Common myeloid progenitor, CD34-positive (primary cell): ENCODE data around the gene CFAP58.

Source experiments
- CTCF ChIA-PET: fragments of 350-600 bp; sonication (Branson Sonifier 250); formaldehyde crosslinking; loops from one replicate; lab custom pipeline; 2021; ENCODE audit warnings: antibody characterized with exemption; lab: Charles Lee
- POLR2A ChIA-PET: fragments of 350-600 bp; sonication (Branson Sonifier 250); formaldehyde crosslinking; loops from one replicate; lab custom pipeline; 2021; ENCODE audit warnings: antibody characterized with exemption; lab: Charles Lee
- DNase-seq, 3 donors: peaks; one replicate each; pipeline versions ENCODE4 v3.0.0 to v3.0.0-alpha.2; 2013
- H3K27ac ChIP-seq, 2 experiments: 1 replicate in 1 of 2; 2 replicates in 1 of 2; pipeline ENCODE4 v1.7.0; 2013; ENCODE audit warnings: inconsistent platforms in 2 of 2, low read length in 2 of 2, mild to moderate bottlenecking in 2 of 2, low read depth in 1 of 2, moderate library complexity in 1 of 2; ENCODE audit not compliant: severe bottlenecking in 2 of 2, insufficient read depth in 1 of 2, poor library complexity in 1 of 2
- H3K27me3 ChIP-seq, 5 experiments: replicated peaks in 2 of 5; 1 replicate in 3 of 5; 2 replicates in 2 of 5; pipeline versions ENCODE4 v1.6.1 to v1.7.0; 2013; ENCODE audit warnings: low read length in 4 of 5, mild to moderate bottlenecking in 2 of 5, moderate library complexity in 2 of 5, inconsistent platforms in 1 of 5; ENCODE audit not compliant: insufficient read depth in 5 of 5, control insufficient read depth in 4 of 5
- H3K36me3 ChIP-seq, 4 experiments: 1 replicate in 2 of 4; 2 replicates in 2 of 4; pipeline versions ENCODE4 v1.6.1 to v1.7.0; 2013; ENCODE audit warnings: low read length in 3 of 4, control low read depth in 1 of 4, mild to moderate bottlenecking in 1 of 4; ENCODE audit not compliant: control insufficient read depth in 4 of 4, insufficient read depth in 4 of 4
- H3K4me1 ChIP-seq, 4 experiments: 1 replicate in 3 of 4; 2 replicates in 1 of 4; pipeline versions ENCODE4 v1.6.1 to v1.7.1; 2013; ENCODE audit warnings: low read length in 3 of 4, mild to moderate bottlenecking in 3 of 4, control low read depth in 1 of 4, inconsistent platforms in 1 of 4, moderate library complexity in 1 of 4; ENCODE audit not compliant: control insufficient read depth in 4 of 4, insufficient read depth in 4 of 4; ENCODE audit errors: control extremely low read depth in 1 of 4
- H3K4me3 ChIP-seq, 7 experiments: 1 replicate in 4 of 7; 2 replicates in 3 of 7; pipeline versions ENCODE4 v1.5.1 to v1.7.0; 2013; ENCODE audit warnings: mild to moderate bottlenecking in 7 of 7, low read length in 6 of 7, moderate library complexity in 6 of 7, inconsistent platforms in 2 of 7, low read depth in 2 of 7, control low read depth in 1 of 7; ENCODE audit not compliant: insufficient read depth in 4 of 7, control insufficient read depth in 1 of 7; ENCODE audit errors: extremely low read depth in 1 of 7
- H3K9me3 ChIP-seq, 5 experiments: 1 replicate in 4 of 5; 2 replicates in 1 of 5; pipeline versions ENCODE4 v1.6.1 to v1.7.1; 2013; ENCODE audit warnings: low read length in 4 of 5, mild to moderate bottlenecking in 2 of 5, inconsistent platforms in 1 of 5, low read depth in 1 of 5, moderate library complexity in 1 of 5; ENCODE audit not compliant: control insufficient read depth in 4 of 5, insufficient read depth in 2 of 5; ENCODE audit errors: control extremely low read depth in 1 of 5
- WGBS: methylation state at CpG from one replicate; pipeline ENCODE4 v1.1.5; 2013; ENCODE audit not compliant: insufficient coverage; 5-methylcytosine and 5-hydroxymethylcytosine counted together

CFAP58 gene

DNA sequence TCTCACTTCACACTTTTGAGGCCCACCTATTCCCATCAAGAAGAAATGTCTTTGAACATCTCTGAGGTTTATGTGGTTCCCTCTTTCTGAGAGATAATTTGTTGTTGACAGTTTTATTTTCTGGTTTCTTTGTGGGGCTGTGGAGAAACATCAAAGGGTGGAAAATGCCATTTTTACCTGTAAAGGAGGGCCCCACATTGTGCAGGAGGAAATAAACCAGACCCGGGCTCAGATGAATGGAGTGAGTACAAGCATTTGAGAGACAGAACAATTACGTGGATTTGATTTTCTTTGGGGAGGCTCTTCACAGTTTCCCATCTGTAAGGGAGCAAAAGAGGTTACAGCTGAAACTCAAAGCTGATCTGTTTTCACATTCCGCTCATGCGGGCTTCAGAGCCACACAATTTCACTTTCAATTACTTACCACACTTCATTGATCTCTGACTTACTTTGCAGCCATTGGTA lies 45.2 kb upstream of the CFAP58 start:
- Histone ChIP-seq H3K9me3 (no peaks in the 10 kb centered on the region), H3K27ac (no peak overlapping the region), H3K4me1 (peaks cover 9 to 27% (median 20%) of the 10 kb centered on the region in 4 experiments), H3K27me3 (no peaks in the 10 kb centered on the region), H3K4me3 (no peak overlapping the region), H3K36me3 (peaks cover 0 to 32% (median 13%) of the 10 kb centered on the region in 4 experiments)
- DNase-seq, result no peak
- ChIA-PET CTCF (interaction anchor here (2.0 to 6.9 kb wide), 6 partner anchors 8 to 40 kb away, joined by 6 to 191 read pairs (median 20); partner anchors contain the start of genes CFAP58 and ITPRIP), POLR2A (no interaction called here)
- 90% methylated on average over 4 of the region's 4 CpGs for WGBS

DNA sequence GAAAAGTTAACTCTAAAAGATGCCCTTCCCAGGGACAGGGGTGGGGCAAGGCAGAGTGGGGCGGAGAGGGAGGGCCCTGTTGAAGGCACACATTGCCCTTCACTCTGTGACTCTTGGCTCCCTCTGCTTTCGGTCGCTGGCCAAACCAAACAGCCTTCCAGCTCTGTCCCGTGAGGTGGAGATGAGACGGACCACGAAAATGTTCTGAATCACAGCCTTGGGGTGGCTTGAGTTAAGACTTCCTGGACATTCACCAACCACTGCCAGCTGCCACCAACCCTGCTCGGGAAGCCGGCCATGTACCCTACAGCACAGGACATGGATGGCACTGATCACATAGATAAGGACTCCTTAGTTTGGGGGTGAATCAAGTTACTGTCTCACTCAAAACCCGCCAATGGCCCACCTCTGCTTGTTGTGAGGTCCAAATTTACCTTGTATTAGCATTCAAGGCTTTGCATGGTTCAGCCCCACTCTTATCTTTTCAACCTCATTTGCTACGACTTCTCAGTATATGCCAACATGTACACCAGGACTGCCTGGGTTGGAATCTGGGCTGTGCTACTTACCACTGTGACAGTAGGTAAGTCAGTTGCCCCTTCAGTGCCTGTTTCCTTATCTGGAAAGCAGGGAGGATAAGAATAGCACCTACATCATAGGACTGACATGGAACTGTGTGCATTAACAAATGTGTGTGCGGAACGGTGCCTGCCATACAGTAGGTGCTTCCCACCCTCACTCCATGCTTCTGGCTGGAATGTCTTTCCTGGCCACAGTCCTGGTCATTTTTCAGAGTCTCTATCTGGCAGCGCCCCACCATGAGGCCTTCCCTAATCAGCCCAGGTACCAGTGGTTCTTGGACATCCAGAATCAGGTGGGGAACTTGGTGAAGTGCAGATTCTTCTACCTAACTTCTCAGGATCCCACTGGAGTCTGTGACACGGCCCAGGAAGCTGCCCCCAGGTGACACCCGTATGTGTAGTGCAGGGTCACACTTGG lies 43.4 kb upstream of the CFAP58 start:
- WGBS, result 93% methylated on average over 12 of the region's 15 CpGs
- H3K4me3 ChIP-seq, result no peak overlapping the region
- CTCF ChIA-PET, result interaction anchor here (1.0 to 8.9 kb wide), 10 partner anchors 5 to 41 kb away, joined by 3 to 75 read pairs (median 5); no protein-coding TSS in a partner anchor
- H3K27me3 ChIP-seq, result no peaks in the 10 kb centered on the region
- H3K4me1 ChIP-seq, result peaks cover 9 to 27% (median 20%) of the 10 kb centered on the region in 4 experiments
- H3K27ac ChIP-seq, result no peak overlapping the region
- POLR2A ChIA-PET, result no interaction called here
- no peak for DNase-seq
- peaks cover 4 to 50% (median 31%) of the 10 kb centered on the region in 4 experiments for H3K36me3 ChIP-seq
- no peaks in the 10 kb centered on the region for H3K9me3 ChIP-seq

DNA sequence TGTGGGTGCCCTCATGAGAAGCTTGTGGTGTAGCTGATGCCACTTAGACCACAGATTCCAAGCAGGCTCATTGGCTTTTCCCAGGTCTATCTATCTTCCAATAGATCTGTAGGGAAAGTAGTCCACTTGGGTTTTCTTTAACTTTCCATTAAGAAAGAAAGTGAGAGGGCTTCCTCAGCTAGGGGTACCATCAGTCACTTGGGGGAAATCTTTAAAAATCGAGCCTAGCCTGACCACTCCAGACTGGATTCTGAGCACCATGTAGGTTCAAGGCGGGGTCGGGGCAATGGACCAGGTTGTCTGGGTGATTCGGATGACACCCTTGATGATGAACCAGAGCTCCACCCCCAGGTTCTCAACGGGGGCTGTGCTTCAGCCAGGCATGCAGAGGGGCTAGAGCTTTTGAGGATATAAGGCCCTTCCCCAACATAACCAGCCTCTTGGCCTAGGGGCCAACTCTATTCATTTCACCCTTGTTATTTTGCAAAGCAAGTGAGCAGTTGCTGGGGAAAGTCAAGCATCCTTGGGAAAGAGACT lies 42.4 kb upstream of the CFAP58 start:
- no peak overlapping the region for H3K4me3 ChIP-seq
- DNase-seq, result no peak
- peaks cover 8 to 22% (median 20%) of the 10 kb centered on the region in 4 experiments for H3K4me1 ChIP-seq
- CTCF ChIA-PET, result interaction anchor here (0.7 to 8.9 kb wide), 16 partner anchors 6 to 42 kb away, joined by 3 to 75 read pairs (median 4); partner anchors contain the start of gene CFAP58
- WGBS, result 86% methylated on average over 1 of the region's 5 CpGs
- no peaks in the 10 kb centered on the region for H3K27me3 ChIP-seq
- no peaks in the 10 kb centered on the region for H3K9me3 ChIP-seq
- POLR2A ChIA-PET, result no interaction called here
- H3K27ac ChIP-seq, result no peak overlapping the region
- H3K36me3 ChIP-seq, result peaks cover 4 to 60% (median 36%) of the 10 kb centered on the region in 4 experiments

DNA sequence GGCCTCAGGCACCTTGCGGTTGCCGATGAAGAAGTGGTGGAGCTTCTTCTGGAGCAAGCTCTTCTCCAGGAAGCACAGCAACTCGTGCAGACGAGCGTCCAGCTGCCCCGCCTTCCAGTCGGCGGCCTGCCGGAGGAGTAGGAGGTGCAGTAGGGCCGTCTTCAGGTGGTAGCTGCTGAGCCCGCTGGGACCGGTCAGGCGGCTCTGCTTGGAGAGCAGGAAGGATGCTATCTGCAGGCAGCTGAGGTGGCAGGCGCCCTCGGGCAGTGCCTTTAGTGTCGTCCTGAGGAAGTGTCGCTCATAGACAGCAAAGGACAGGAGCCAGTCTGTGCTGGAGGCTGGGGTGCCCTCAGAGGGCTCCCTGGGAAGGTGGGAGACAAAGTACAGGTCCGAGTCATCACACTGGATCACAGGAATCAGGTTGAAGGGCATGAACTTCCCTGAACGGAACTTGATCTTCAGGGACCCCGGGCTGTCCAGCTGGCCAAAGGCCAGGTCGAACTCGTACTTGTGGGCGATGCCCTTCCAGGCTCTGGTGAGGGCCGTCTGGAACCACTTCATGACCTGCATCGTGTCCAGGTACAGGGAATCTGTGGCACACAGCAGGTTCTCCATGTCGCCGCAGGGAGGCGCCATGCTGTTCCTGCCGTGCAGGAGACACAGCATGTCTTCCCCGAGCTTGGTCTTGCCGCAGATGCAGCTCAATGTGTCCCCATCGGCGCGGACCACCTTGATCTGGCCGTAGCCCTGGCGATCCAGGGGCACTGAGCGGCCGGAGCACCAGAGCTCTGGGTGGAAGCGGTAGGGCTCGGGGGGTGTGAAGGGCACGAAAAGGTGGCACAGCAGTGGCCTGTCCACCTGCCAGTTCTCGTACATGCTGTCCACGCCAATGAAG lies 38.8 kb upstream of the CFAP58 start:
- Histone ChIP-seq H3K27me3 (no peaks in the 10 kb centered on the region), H3K27ac (no peak overlapping the region), H3K4me3 (no peak overlapping the region), H3K9me3 (no peaks in the 10 kb centered on the region), H3K36me3 (peaks cover 4 to 74% (median 39%) of the 10 kb centered on the region in 4 experiments), H3K4me1 (peaks cover 6 to 33% (median 29%) of the 10 kb centered on the region in 4 experiments)
- WGBS, result 96% methylated on average over 43 of the region's 43 CpGs
- ChIA-PET CTCF (interaction anchor here (0.8 to 8.9 kb wide), 9 partner anchors 7 to 42 kb away, joined by 3 to 75 read pairs (median 5); partner anchors contain the start of gene CFAP58), POLR2A (interaction anchor here (0.6 kb wide), 1 partner anchor 8 kb away, joined by 3 read pairs; no protein-coding TSS in a partner anchor)
- DNase-seq, result no peak

DNA sequence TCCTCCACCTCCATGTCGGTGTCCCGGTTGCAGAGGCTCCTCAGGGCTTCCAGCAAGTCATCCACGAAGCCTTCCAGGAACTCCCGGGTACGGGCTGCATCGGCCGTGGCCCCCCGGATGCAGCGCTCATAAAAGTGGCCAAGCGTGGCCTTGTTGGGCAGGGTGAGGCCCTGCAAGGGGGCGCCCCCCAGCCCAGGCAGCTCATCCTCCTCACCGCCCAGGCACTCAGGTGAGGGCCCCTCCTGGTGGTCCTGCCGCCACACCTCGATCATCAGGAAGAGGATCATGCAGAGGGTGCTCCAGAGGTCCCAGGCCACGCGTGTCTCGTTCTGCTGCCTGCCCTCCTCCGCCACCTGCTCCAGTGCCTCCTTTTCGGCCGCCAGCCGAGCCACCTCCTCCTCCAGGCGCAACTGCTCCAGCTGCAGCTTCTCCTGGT lies 38.1 kb upstream of the CFAP58 start:
- DNase-seq, result no peak
- H3K36me3 ChIP-seq, result peaks cover 4 to 69% (median 38%) of the 10 kb centered on the region in 4 experiments
- no peaks in the 10 kb centered on the region for H3K9me3 ChIP-seq
- H3K4me1 ChIP-seq, result peaks cover 6 to 37% (median 32%) of the 10 kb centered on the region in 4 experiments
- H3K27me3 ChIP-seq, result no peaks in the 10 kb centered on the region
- no peak overlapping the region for H3K27ac ChIP-seq
- ChIA-PET CTCF (interaction anchor here (0.9 to 8.9 kb wide), 7 partner anchors 11 to 42 kb away, joined by 3 to 75 read pairs (median 9); partner anchors contain the start of gene ITPRIP), POLR2A (interaction anchor here (0.6 kb wide), 1 partner anchor 21 kb away, joined by 3 read pairs; no protein-coding TSS in a partner anchor)
- no peak overlapping the region for H3K4me3 ChIP-seq
- WGBS, result 99% methylated on average over 22 of the region's 22 CpGs
